Fibroblast of skin of scalp (primary cell): ENCODE measurements around the gene MACROD2.
"Not testable (repeated sequence)": the region's sequence is repeated elsewhere in the genome, so short reads cannot be mapped to it uniquely, and the experiment has no call there.

Experiments used
- DNase-seq: peaks from one replicate; pipeline ENCODE4 v3.0.0-alpha.2; 2013

The MACROD2 gene

DNA sequence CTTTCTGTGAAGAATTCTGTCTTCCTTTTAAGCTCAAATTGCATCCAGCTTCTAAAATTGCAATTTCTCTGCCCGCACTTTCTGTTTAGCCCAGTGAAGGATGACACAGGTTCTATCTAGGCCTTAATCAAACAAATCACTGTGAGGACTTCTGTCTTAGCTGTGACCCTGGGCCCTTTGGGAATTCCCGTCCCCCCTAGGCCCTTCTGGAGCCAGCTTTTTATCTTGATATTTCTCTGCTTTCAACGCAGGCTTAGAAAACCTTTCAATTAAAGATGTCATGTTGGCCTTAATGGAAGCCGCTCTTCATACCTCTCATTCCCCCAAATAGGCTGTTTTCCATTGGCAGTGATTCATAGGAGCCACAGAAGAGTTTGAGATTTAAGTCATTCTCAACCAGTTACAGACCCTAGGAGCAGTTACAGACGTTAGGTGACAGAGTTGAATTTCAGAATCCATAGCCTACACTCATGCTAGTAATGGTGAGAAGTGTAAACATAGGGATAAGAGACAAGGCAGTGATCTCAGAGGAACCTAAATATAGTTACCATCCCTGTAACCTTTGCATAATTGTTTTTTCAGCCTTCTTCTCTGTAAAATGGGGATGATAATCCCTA is 416.9 kb downstream of the MACROD2 start:
- no peak for DNase-seq

DNA sequence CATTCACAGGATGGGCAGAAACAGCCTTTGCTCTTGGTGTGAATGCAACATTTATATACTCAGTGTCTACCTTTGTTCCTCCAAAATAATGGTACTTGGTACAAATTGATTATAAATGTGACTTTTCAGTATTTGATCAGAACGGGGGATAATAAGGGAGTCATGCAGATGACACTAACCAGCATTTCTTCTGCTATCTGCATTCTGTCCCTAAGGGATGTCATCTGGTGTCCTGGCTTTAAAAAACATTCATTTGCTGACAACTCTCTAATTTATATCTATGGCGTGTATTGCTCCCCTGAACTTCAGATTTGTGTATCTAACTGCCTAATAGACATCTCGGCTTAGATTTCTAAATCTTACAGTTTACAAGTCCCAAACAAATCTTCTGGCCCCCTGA is 418.5 kb downstream of the MACROD2 start:
- DNase-seq, result no peak

DNA sequence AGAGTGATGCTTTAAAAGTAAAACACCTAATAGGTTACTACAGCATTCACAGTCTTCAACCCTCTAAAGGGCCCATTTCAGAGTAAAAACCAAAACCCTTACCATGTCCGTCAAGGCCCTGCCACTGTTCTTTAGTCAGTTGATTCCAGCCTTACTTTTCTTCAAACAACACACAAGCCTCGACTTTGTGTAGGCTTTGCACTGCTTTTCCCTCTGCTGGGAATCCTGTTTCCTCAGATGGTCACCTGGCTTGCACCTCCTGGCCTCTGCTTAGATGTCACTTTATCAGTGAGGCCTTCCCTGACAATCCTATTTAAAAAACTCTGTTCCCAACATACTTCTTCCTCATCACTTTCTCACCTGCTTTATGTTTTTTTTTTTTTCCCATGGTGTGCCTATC is 419.2 kb downstream of the MACROD2 start:
- DNase-seq, result no peak

DNA sequence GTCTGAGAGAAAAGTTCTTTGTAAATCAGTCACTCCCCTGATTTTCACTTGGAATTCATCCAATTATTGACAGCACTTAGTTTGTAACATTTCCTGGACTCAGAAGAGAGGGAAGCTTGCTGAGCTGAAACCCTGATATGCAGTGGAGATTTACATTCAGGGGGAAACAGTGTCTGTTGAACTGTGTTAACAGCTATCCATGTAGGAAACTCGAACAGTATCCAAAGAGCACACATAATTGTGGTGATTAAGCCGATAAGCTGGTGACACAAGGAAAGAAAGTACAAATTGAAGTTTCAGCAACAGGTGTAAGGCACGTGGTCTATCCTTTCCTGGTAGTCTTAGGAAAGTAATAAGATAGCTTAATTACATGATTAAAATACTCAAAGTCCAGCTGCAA is 420.2 kb downstream of the MACROD2 start:
- DNase-seq, result no peak

DNA sequence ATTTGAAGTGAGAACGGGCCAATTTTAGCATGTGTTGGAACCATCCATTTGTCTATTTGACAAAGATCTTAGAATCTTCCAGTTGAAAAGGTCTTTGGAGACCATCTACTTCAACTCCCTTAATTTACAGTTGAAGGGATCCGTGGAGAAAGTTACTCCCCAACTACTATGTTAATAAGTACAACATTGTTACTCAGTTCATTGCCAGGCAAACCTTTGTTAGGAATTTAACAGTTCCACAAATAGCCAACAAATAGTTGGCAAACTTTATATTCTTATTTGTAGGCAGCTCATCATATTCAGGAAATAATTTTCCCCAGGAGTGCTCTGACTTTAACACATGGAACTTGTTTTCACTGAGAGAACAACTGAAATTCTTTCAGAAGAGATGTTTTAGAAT is 423.1 kb downstream of the MACROD2 start:
- DNase-seq, result no peak

DNA sequence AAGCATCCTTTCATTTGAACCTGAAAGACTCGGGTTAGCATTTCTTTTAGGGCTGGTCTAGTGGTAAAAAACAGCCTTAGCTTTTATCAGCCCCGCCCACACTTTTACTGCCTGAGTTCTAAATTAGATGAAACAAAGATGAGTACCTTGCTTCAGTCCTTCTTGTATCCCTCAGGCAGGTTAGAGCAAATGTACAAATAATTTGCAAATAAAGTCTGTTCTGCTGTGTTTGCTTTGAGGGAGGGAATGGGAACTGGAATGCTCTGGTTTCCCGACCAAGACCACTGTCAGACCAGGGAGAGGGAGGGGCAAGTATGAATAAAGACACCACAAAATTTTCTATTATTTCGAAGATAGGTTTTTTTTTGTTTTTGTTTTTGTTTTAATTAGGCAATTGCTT is 427.6 kb downstream of the MACROD2 start:
- DNase-seq, result no peak

DNA sequence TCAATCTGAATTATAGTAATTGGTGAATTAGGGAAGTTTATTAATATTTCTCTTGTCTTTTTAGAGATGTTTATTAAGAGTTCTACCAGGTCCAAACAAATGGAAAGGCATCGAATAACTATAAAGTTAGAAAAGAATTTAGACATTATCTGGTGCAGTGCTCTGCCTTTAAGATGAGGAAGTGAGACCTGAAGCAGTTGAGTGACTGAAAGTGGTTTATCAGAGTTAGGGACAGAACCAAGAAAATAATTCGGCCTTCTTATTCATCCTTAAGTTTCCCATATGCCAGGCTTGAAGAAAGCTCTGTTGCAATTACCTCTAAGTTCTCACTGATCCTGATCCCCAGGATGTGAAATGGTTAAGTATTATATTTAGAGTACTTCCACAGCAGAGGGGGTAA is 436.3 kb downstream of the MACROD2 start:
- DNase-seq, result no peak

DNA sequence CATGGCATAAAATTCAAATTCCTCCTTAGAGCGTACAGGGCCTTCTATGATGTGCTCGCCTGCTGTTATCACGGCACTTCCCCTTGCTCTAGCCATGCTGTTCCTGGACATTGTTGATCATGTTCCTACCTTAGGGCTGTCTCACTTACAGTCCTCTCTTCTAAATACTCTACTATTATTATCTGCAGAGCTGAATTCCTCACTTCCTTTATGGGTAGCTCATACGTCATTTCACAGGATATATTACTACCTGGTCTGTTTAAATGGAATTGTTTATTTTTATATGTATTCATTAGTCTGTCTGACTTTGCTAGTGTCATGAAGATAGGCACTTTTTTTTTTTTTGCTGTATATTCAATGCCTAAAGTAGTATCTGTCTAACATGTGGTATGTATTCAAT is 436.8 kb downstream of the MACROD2 start:
- DNase-seq, result no peak

DNA sequence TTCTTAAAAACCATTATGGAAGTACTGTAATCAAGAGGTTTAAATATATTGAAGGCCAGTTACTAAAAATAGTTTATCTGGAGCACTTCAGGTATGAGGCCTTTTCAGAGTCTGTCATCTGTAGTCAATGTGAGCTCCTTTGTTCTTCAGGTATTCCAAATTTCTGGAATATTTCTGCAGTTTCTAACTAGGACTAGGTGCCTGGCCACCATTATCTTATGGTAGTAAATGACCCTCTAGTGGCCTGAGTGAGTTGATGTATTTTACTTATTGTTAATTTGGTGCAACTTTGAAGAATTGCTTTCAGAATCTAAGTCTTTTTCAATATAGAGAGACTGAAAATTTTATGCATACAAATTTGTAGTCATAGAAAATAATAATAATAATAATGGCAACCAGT is 437.3 kb downstream of the MACROD2 start:
- DNase-seq, result no peak

DNA sequence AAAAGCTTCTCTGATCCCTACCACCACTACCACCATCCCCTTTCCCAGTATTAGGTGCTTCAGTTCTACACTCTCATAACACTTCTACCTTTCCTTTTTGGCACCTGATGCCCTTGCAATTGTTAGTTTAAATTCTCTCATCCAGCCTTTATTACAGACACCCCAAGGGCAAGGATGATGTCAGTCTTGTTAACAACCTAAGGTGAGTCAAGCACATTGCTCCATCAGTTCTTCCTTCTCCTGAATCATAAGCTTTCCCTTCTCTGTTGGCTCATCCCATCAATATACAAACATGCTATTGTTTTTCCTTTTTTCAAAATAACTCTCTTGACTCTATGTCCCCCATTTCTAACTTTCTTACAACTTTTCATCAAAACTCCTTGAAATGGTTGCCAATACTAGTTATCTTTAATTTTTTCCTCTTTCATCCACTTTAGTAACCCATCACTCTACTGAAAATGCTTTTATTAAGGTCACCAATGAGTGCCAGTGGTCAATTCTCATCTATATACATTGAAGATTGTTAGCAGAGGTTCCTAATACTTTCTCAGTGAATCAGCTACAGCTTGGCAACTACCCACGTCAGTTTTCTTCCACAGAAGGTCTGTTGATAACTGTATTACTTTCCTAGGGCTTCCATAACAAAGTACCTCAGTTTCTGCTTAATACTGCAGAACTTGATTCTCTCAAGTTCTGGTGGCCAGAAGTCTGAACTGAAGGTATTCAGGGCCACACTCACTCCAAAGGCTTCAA is 439.2 kb downstream of the MACROD2 start:
- no peak for DNase-seq

DNA sequence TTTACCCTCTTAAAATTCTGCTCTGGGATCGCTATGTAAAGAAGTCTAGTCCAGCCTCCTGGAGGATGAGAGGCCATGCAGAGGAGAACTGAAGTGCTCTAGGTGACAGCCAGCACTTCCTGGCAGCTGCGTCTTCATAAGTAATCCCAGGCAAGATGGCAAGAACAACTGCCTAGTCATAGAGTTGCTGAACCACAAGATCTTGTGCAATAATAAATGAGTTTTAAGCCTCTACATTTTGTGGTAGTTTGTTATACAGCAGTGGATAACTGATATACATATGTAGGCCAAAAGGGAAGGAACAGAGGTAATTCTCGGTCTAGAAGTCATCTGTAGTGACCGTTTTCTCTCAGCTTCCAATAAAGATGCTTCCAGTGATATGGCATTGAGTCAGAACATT is 445.9 kb downstream of the MACROD2 start:
- no peak for DNase-seq

DNA sequence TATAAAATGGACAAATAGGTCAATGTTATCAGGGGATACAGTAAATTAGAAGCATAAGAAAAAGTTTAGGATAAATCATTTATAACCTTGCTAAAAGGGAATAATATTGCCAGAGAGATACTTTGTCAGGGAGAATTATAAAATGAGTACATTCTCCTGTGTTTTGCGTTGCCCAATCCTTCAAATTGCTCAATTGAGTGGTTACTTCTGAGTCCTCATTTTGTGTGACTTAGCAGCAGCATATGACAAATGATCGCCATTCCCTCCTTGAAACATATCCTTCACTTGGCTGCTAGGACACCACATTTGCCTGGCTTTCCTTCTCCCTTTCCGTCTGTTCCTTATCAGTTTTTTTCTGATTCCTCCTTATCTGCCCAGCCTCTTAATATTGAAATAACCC is 448.8 kb downstream of the MACROD2 start:
- DNase-seq, result no peak

DNA sequence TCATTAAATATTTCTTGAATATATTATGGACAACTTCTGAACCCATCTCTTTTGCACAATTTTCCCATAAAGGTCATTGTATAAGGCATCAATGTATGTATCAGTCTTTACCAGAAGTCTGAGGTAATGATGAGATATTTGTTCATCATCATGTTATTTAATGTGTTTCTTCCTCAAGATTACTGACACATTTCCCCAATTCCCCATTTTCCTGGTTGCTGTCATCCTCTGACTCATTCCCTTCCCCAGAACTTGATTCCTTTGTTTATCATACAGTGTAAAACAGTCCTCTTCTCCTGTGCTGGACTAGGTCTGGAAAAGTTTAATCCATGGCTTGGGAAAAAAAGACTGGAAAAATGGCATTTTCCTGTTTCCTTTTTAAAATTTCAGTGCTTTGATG is 450.0 kb downstream of the MACROD2 start:
- DNase-seq, result peak; percentile 51

DNA sequence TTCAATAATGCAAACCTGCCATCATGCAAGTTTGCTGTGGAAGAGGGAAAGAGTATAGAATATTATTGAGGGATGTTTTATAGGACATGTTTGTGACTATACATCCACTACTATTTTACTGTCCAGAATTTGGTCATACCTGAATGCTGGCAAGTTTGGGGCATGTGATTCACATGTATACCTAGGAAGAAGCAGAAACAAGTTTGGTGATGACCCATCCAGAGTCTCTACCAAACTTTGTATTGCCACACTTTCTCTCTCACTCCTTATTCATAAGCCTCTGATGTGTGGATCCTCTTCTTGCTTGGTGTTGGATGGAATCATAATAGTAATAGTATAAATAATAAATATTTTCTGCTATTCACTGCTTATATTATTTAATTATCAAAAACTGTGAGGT is 450.6 kb downstream of the MACROD2 start:
- DNase-seq, result no peak

DNA sequence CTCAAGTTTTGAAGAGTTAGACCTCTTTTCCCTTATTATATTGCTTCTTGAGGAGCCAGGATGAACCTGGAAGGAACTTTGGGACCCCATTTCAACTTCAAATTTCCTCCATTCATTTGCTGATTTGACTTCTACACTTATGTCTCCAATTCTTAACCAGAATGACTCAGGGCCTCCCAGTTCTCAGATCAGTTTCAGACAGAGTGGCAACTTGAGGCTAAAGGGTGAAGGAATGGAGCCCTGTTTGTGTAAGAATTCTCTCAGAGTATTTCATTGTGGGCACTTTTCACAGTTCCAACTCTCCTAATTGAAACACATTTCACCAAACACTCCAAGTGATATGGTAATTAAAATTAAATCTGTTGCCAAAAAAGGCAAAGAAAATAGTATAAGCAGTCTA is 451.1 kb downstream of the MACROD2 start:
- DNase-seq, result no peak

DNA sequence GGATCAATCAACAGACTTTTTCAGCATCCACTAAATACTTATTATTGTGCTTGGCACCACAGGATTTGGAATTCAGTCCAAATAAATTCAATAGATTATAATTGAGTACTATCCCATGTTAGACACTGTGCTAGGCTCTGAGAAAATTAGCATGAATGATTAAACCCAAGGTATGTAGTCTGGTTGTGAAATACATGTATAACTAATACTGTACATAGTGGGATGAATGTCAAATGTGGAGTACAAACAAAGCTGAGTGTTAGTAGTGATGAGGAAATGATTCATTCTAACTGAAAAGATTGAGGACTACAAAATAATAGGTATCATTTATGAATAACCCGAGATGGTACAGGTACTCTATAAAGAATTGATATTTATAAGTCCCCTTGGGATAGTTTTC is 454.0 kb downstream of the MACROD2 start:
- no peak for DNase-seq

DNA sequence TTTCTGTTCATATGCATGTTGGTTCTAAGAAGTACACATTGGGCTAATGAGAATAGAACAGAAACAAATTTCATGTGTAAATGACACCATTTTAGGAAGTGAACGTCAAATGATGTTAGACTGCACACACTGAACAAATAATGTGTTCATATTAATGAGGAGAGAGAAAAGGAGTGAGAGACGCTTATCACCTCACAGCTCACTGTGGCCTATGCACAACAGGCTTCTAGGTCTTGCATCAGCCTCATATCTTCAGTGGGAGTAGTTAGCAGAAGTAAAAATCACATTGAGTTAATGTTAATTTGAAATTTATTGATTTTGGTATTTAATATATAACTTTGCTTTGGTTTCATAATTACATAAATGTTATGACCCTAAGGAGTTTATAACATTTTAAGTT is 454.9 kb downstream of the MACROD2 start:
- no peak for DNase-seq

DNA sequence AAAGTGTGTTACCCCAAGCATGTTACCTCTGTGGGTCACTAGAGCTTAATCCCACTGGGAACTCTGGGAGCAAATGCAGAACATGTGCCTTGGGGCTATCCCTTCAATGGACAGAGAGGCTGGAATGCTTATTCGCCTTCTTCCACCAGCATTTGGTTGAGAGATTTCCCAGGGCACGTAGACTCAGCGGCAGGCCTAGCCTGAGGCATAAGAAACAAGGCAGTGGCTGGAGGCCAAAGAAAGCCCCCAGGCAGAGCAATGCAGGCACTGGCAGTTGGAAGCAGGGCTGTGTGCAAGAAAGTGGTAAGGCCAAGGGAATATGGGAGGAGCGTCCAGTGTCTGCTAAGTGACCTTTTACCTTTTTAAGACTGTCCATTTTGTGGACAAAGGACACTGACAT is 456.1 kb downstream of the MACROD2 start:
- no peak for DNase-seq

DNA sequence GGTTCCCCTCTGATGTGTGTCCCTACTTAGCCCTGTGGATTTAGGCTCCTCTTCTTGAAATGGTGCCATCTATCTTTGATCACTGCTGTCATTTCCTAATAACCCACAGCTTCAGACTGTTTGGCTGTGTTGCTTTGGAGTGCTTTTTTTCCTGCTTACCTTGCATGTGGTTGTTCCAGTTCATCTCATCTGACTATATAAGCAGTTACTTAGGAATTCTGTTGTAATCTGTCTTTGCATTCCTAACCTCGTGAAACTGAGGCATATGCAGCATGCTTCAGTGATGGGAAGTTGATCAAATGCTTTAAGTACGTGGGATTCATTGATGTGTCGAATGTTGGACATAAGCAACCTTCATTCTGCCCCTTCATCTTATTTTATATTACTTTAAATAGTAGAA is 457.9 kb downstream of the MACROD2 start:
- no peak for DNase-seq

DNA sequence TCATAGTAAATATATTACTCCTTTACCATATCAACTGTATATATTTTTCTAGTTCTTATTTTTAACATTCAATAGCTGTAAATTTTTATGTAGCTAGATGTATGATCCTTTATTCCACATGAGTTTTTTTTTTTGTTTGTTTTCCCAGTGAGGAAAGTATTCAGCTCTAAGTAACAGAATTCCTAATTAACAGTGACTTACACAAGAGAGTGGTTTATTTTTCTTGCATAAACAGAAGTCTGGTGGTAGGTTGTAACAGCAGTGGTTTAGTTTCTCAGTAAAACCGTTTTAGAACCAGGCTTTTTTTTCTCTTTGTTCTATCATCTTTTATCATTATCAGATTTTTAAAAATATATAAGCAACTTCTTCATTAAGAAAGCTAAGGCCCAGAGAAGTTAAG is 459.0 kb downstream of the MACROD2 start:
- no peak for DNase-seq

DNA sequence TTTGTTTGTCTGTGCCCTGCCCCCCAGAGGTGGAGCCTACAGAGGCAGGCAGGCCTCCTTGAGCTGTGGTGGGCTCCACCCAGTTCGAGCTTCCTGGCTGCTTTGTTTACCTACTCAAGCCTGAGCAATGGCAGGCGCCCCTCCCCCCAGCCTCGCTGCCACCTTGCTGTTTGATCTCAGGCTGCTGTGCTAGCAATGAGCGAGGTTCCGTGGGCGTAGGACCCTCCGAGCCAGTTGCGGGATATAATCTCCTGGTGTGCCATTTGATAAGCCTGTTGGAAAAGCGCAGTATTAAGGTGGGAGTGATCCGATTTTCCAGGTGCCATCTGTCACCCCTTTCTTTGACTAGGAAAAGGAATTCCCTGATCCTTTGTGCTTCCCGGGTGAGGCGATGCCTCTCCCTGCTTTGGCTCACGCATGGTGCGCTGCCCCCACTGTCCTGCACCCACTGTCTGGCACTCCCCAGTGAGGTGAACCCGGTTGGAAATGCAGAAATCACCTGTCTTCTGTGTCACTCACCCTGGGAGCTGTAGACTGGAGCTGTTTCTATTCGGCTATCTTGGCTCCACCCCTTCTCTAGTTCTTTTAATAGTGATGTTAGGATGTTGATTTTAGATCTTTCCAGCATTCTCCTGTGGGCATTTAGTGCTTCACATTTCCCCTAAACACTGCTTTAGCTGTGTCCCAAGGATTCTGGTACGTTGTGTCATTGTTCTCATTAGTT is 471.9 kb downstream of the MACROD2 start:
- DNase-seq, result not testable (repeated sequence)

DNA sequence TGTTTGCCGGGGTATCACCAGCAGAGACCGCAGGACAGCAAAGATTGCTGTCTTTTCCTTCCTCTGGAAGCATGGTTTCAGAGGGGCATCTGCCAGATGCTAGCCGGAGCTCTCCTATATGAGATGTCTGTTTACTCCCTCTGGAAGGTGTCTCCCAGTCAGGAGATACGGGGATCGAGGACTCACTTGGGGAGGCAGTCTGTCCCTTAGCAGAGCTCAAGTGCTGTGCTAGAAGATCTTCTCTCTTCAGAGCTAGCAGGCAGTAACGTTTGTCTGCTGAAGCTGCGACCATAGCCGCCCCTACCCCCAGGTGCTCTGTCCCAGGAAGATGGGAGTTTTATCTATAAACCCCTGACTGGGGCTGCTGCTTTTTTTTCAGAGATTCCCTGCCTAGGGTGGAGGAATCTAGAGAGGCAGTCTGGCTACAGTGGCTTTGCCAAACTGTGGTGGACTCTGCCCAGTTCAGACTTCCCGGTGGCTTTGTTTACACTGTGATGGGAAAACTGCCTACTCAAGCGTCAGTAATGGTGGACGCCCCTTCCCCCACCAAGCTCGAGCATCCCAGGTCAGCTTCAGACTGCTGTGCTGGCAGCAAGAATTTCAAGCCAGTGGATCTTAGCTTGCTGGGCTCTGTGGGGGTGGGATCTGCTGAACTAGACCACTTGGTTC is 475.0 kb downstream of the MACROD2 start:
- no peak for DNase-seq

DNA sequence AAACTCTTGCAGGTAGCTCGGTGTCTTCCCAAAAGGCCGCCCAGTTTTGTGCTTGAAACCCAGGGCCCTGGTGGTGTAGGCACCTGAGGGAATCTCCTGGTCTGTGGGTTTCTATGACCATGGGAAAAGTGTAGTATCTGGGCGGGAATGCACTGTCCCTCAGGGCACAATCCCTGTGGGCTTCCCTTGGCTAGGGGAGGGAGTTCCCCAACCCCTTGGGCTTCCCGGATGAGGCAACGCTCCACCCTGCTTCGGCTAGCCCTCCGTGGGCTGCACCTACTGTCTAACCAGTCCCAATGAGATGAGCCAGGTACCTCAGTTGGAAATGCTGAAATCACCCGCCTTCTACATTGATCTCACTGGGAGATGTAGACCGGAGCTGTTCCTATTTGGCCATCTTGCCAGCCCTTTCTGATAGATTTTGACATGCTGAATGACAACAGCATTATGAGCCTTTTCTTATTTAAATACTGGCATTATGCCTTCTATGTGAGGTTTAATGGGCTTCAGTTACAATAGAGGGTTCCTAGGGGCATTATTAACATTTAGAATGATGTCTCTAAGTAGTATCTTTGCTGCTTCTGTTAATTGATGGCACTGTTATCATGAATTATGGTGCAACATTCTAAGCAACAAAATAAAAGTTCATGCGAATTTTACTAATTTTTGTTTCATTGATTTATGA is 475.8 kb downstream of the MACROD2 start:
- DNase-seq, result no peak
